ENCODE results near the gene ANKRD11. TPM values are rescaled to one million over a fixed set of nuclear protein-coding genes. Genes with fewer than 3 reads are reported as not detected.

Gene ANKRD11
- total RNA-seq, 1 experiment from 2014 or later: 242 TPM

- Mint-ChIP-seq H3K27me3 (ENCODE audit: unreplicated experiment) (no peaks in the 10 kb centered on the region), H3K36me3 (ENCODE audit: insufficient read depth, unreplicated experiment) (peaks cover 29% of the 10 kb centered on the region), H3K4me1 (ENCODE audit: low read depth, unreplicated experiment) (peaks cover 22% of the 10 kb centered on the region), H3K4me3 (ENCODE audit: low read depth, unreplicated experiment) (no peak overlapping the region), H3K9me3 (ENCODE audit: low read depth, unreplicated experiment) (peaks cover 3% of the 10 kb centered on the region), H3K27ac (ENCODE audit: unreplicated experiment) (peak overlapping the region; percentile 27)
- BruUV-seq (replicated peaks): no TSS peak
- intact Hi-C loops (cut with micrococcal nuclease; ENCODE audit: unreplicated experiment): no loop called here
- DNase-seq: no peak
- no peak for TF ChIP-seq CTCF (IDR thresholded peaks at IDR 0.05; ENCODE audit: unreplicated experiment)
- CTCF ChIA-PET: no interaction called here
Observed at GRCh38 chr16:89460556-89460955, 29.8 kb downstream of the ANKRD11 start.

- no peak overlapping the region for H3K4me3 Mint-ChIP-seq (ENCODE audit: low read depth, unreplicated experiment)
- H3K27ac Mint-ChIP-seq (ENCODE audit: unreplicated experiment): peak overlapping the region; percentile 17
- H3K36me3 Mint-ChIP-seq (ENCODE audit: insufficient read depth, unreplicated experiment): peaks cover 26% of the 10 kb centered on the region
- peaks cover 3% of the 10 kb centered on the region for H3K9me3 Mint-ChIP-seq (ENCODE audit: low read depth, unreplicated experiment)
- TF ChIP-seq CTCF (IDR thresholded peaks at IDR 0.05; ENCODE audit: unreplicated experiment): no peak
- H3K4me1 Mint-ChIP-seq (ENCODE audit: low read depth, unreplicated experiment): peaks cover 27% of the 10 kb centered on the region
- DNase-seq: no peak
- no TSS peak for BruUV-seq (replicated peaks)
- H3K27me3 Mint-ChIP-seq (ENCODE audit: unreplicated experiment): no peaks in the 10 kb centered on the region
- CTCF ChIA-PET: no interaction called here
- intact Hi-C loops (cut with micrococcal nuclease; ENCODE audit: unreplicated experiment): no loop called here
Observed at GRCh38 chr16:89458967-89459366, 31.4 kb downstream of the ANKRD11 start.

GRCh38 chr16:89458551-89458950 is 31.8 kb downstream of the ANKRD11 start:
- Mint-ChIP-seq H3K4me1 (ENCODE audit: low read depth, unreplicated experiment) (peaks cover 31% of the 10 kb centered on the region), H3K27me3 (ENCODE audit: unreplicated experiment) (no peaks in the 10 kb centered on the region), H3K4me3 (ENCODE audit: low read depth, unreplicated experiment) (no peak overlapping the region), H3K27ac (ENCODE audit: unreplicated experiment) (peak overlapping the region; percentile 17), H3K9me3 (ENCODE audit: low read depth, unreplicated experiment) (peaks cover 3% of the 10 kb centered on the region), H3K36me3 (ENCODE audit: insufficient read depth, unreplicated experiment) (peaks cover 30% of the 10 kb centered on the region)
- intact Hi-C loops (cut with micrococcal nuclease; ENCODE audit: unreplicated experiment): no loop called here
- BruUV-seq (replicated peaks): no TSS peak
- CTCF ChIA-PET: interaction anchor here (0.6 kb wide), 1 partner anchor 34 kb away, joined by 3 read pairs; no protein-coding TSS in a partner anchor
- TF ChIP-seq CTCF (IDR thresholded peaks at IDR 0.05; ENCODE audit: unreplicated experiment): no peak
- no peak for DNase-seq

- no TSS peak for BruUV-seq (replicated peaks)
- Mint-ChIP-seq H3K4me3 (ENCODE audit: low read depth, unreplicated experiment) (no peak overlapping the region), H3K9me3 (ENCODE audit: low read depth, unreplicated experiment) (peaks cover 3% of the 10 kb centered on the region), H3K27me3 (ENCODE audit: unreplicated experiment) (no peaks in the 10 kb centered on the region), H3K36me3 (ENCODE audit: insufficient read depth, unreplicated experiment) (peaks cover 30% of the 10 kb centered on the region), H3K27ac (ENCODE audit: unreplicated experiment) (no peak overlapping the region), H3K4me1 (ENCODE audit: low read depth, unreplicated experiment) (peaks cover 41% of the 10 kb centered on the region)
- intact Hi-C loops (cut with micrococcal nuclease; ENCODE audit: unreplicated experiment): no loop called here
- no peak for DNase-seq
- CTCF ChIA-PET: no interaction called here
- no peak for TF ChIP-seq CTCF (IDR thresholded peaks at IDR 0.05; ENCODE audit: unreplicated experiment)
Observed at GRCh38 chr16:89456419-89456959, 33.9 kb downstream of the ANKRD11 start.

Data from Calu3 (cell line).